D341Med (cell line): Measurements from ENCODE around the gene PYROXD2.
"Not testable (repeated sequence)": the region's sequence is repeated elsewhere in the genome, so short reads cannot be mapped to it uniquely, and the experiment has no call there.

Experiments used
- DNase-seq: peaks from one replicate; pipeline ENCODE4 v3.0.0; 2012; ENCODE audit warnings: low spot score

Gene PYROXD2

DNA sequence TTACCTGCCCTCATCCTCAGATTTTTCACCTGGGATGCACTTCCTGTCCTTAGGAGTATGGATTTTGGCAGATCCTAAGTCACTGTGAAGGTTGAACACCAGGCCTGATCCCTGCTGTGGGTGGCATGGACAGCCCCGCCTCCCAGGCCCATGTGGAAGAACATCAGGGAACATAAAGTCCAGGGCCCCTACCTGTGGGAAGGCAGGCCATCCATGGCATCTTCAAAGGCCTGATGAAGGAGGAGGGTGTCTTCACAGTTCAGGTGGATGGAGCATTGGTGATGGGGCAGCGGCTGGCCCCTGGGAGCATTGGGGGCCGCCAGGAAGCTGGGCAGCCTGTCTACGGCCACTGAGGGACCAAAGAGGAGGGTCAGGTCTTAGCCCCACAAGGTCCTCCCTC is 24.6 kb downstream of the PYROXD2 start:
- DNase-seq, result no peak

DNA sequence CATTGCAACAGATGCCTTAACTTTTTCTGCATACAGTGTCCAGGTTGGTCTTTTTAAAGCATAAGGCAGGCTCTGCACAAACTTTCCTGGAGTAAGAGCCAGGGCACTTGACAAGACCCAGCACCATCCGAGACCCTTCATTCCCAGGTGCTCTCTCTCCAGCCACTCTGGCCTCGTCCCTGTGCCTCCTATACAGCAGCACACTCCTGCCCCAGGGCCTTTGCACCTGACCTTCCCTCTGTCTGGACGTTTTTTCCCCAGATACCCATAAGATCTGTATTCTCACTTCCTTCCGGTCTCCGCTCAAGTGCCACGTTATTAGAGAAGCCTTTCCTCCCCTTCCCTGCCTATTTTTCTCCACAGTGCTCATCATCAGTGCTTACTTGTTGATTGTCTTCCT is 25.6 kb downstream of the PYROXD2 start:
- no peak for DNase-seq

DNA sequence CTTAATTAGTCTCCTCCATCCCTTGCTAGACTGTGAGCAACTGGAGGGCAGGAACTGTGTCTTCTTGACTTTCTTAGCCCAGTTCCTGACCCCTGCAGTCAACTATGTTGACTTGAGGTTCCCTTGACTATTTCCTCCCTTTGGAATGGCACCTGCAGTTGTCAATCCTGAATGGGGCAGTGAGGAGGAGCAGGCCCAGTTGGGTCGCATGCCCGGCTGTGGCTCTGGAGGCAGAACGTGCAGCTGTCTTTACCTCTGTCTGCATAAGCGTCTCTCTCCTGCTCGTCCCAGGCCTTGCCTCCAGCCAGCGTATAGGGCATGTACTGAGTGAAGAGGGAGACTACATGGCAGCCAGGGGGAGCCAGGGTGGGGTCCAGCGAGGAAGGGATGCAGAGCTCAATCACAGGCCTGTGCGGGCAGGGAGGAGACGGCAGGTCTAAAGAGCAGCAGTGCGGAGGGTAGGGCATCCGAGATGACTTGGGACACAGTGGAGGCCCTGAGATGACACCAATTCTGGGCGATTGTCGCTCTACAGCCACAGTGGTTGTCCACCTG is 26.8 kb downstream of the PYROXD2 start:
- DNase-seq, result no peak

DNA sequence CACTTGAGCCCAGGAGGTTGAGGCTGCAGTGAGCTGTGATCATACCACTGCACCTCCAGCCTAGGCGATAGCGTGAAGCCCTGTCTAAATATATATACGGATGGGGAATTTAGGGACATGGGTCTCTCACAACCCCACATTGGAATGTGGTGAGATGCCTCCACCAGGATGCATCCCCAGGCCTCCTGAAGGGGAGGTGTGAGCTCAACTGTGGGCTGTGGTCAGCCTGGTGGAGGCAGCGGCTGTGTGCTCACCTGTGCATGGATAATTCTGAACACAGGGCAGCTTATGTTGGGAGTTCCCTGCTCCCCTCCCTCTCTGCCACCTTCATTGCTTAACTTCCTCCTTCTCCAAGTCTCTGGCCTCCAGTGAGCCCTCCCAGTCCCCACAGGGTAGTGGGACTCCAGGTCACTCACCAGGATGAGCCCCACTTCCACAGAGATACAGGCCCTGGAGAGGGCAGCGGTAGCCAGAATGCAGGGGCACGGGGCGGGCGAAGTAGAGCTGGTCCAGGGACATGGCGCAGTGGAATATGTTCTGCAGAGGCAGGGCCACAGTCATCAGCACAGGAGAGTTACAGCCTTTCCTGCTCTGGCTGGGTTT is 30.4 kb downstream of the PYROXD2 start:
- no peak for DNase-seq

DNA sequence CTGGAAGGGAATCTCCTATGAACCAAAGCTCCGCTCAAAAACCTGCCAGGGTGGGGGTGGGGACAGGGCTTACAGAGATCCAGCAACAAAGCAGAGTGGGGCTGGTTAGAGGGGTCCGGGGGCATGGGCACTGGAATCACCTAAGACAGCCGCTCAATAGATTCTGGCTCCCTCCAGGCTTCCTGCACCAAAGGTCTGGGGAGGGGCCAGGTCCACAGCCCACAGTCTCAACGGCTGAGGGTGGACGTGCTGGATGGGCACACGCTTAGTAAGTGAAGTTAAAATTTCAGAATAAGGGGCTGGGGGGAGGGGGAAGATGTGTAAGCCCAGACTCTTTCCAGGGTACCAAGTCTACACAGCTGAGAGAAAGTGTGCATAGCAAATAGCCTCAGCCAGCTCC is 31.1 kb downstream of the PYROXD2 start:
- no peak for DNase-seq

DNA sequence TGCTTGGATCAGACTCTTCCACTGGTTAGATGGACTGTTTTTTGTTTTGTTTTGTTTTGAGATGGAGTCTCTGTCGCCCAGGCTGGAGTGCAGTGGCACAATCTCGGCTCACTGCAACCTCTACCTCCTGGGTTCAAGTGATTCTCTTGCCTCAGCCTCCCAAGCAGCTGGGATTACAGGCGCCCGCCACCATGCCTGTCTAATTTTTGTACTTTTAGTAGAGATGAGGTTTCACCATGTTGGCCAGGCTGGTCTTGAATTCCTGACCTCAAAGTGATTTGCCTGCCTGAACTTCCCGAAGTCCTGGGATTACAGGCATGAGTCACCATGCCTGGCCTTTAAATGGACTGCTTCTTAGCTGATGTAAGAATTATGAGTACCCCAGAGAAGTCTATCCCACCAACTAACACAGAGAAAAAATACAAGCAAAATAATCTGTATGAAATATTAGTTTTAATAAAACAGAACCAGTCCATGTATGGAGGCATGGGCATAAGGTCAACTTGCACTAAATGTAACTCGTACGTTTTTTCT is 31.8 kb downstream of the PYROXD2 start:
- DNase-seq, result not testable (repeated sequence)

DNA sequence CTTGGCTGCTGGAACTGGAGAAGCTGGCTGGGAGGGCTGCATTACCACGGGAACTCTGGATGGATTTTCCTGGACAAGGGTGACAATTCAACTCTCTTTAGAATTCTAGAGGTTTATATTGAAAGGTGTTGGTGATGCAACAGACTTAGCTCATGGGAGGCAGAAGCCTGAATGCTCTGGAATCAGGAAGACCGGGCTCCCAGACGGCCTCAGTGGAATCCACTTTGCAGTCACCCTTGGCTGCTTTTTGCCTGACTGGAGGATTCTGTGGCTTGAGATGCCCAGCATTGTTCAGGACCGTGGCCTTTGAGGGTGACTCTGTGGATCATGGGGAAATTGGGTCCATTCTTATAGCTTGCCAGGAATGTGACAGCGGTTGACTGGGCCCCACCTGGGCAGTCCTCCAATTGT is 32.3 kb downstream of the PYROXD2 start:
- no peak for DNase-seq

DNA sequence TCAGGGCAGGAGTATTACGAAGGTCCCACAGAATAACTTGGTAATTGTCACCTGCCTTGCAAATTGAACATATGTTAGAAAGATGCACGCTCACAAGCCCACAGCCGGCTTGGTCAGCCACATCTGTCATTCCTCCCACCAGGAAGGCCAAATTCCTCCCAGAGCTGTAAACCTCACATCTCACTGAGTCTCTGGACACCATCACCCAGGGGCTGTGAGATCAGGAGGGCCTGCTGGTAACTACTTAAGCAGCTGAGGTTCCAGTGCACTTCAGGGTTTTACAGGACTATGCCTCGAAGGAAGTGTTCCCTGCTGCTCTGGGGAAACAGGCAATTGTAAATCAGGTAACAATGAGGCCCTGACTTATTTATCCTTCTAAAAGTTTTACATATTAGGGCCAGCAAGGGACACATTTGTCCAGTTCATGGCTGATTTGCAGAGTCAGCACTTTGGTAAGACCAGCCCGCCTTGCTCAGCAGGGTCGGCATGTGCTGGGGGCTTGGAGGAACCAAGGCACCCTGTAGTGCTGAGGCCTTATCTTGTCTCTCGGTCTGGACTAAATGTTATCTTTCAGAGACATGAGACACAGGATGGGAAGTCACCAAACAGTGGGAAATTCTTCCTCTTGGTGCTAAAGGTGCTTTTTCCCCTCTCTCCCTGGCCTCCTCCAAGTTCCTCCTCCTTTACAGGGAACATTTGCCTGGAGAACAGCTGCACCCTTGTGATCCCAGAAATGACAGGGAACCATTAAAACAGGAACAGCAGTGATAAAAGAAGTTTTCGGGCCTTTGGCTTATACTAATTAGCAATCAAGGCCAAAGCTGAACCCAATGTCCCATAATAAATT is 34.3 kb downstream of the PYROXD2 start:
- DNase-seq, result no peak

DNA sequence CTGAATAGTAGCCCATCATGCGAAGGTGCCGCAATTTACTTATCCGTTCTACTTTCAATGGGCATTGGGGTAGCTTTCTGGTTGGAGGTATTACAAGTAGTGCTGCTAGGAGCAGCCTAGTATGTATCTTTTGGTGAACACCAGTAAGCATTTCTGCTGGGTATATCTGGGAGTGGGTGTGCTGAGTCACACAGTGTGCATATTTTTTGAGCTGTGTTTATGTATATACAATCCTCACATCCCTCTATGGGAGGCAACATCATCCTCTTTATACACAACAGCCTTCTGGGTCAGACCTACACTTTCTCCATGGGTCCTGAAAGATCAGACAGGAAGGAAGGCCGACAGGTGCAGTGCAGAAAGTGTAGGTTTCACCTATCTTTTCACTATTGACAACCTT is 36.3 kb downstream of the PYROXD2 start:
- DNase-seq, result no peak

DNA sequence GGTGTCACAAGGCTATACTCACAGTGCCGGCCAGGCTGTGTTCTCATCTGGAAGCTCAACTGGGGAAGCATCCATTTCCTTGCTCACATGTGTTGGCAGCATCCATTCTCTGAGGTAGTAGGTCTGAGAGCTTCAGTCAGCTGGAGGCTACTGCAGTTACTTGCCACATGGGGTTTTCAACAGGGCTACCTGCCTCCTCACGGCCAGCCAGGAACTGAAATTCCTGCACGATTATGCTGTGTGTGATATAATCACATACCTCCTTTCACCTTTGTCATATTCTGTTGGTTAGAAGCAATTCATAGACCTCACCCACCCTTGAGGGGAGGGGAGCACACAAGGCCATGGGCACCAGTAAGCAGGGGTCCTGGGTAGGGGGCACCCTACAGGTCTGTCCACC is 37.4 kb downstream of the PYROXD2 start:
- no peak for DNase-seq

DNA sequence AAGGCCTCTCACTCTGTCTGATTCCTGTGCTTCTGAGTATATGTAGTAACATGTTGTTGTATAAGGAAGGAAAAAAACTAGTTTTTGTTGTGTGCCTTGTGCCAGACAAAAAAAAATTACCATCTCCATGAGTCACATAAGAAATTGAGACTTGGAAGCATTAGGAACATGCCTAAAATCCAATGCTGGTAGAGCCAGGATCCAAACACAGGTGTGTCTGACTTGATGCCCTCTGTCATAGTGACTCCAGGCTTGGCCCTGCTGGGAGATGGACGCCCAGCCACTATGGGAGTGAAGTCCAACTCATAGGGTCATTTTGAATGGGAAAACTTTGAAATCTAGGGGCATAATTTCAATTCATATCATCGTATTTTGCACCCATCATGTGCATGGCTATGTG is 38.0 kb downstream of the PYROXD2 start:
- DNase-seq, result no peak

DNA sequence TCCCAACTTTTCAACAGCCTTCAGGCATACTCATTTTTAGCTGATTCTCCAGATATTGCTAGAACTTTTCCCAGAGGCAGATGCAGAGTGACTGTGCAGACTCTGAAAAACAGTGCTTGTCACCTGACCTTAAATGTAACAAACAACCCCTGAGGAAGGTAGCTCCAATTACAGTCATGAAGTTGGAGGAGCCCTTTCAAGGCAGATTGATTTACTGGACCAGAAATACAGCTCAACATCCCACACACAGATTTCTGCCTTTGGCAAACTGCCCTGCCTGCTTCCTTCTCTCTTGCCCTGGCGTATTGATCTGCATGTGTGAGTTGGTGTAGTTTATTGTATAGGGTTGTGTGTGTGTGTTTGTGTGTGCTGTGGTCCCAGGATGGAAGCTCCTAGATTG is 38.5 kb downstream of the PYROXD2 start:
- no peak for DNase-seq

DNA sequence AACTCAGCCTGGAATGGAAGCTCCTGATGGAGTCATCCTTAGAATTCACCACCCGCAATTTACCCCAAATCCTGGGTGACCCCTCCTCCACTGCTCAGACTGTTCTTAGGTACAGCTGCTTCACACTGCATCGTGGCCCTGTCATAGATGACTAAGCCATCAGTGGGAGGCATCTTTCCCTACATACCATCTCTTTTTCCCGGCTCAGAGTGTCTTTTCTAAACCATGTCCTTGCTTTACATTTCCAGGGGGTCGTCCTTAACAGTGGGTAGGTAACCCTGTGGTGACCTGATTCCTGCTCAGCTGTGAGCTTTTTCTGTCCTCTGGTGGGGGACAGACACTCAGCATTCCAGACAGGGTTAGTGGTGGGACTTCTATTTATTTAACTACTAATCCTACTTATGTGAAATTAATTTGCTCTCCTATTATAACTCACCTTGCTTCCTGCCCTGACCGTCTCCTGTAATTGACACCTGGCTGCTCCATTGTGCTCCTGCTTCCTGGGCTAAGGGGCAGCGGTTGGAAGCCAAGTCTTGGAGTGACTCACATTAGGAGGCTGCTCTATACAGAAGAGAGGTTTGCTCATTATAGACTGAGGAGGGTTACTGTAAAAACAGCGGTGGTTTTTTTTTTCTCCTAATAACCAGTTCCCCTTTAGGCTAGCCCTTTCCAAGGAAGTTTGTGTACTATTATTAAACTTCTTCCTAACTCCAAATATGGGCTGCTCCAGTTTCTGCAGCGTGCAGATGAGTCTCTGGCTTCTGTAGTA is 40.6 kb downstream of the PYROXD2 start:
- no peak for DNase-seq

DNA sequence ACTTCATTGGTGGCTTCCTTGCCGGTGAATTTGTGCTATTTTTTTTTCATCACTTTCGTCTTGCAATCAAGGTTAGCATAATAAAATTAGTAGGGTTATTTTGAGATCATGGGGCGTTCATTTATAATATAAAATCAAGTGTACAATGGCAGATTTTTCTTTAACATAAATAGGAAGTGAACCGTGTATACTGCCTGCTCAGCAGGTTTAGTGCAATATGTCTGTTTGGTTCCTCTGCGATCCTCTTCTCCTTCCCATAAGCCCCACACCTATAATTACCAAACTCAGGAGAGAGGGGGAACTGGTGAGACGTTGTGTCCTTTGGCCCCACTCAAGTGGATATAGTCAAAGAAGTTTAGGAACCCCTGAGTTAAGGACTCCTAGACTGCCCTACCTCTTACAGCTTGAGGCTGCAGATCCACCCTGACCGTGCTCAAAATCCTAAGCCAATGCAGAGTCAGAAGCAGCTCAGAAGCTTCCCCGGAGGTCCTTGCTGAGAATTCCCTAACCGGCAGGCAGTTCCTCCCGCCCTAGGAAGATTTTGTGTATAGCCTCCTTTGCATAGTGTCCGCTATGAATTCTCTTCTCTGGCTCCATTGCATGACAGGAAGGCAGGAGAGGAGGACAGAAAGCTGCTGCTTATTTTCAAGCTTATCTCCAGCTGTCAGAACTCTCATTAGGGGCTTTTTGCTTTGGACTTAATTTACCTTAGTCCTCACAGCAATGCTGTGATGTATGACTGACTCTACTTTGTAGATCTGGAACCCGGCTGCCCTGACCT is 41.5 kb downstream of the PYROXD2 start:
- no peak for DNase-seq

DNA sequence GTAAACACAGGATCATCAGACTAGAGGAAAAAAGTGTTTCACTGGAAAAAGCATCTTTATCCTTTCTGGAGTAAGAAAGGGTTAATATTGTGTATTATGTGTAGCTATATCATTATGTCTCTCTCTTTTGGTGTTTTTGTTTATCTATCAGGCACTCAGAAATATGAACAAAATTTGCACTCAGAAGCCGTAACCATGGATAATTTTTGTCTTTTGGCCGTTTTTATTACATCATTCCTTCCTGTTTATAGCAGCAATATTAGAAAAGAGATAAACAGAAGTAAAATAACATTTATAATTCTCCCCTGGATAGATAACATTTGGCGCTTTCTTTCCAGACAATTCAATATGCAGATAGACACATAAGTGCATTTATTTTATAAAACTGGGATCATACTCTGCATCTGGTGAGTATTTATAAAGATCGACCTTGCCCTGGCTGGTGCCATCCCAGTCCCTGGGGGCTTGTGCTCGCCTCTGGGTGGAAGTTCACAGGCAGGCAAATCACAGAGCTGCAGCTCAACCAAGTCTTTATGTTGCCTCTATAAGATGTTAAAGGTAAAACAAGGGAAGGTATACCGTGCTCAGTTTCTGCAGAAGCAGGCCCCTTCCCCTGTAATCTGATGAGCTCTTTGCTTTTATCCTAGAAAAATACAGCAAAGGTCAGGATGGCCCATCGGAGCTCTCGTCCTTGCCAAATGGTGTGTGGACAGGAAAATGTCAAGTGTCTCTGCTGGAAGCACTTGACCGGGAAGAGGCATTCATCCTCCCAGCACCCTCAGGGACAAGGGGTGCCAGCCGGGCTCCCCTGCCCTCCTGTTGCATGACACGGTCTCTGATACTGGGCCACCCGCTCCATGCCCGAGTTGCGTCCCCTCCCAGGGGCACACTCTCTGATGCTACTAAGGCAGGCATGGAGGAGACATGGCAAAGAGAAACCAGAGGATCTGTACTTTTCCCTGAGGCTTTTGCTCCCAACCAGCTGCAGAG is 43.9 kb downstream of the PYROXD2 start:
- no peak for DNase-seq

DNA sequence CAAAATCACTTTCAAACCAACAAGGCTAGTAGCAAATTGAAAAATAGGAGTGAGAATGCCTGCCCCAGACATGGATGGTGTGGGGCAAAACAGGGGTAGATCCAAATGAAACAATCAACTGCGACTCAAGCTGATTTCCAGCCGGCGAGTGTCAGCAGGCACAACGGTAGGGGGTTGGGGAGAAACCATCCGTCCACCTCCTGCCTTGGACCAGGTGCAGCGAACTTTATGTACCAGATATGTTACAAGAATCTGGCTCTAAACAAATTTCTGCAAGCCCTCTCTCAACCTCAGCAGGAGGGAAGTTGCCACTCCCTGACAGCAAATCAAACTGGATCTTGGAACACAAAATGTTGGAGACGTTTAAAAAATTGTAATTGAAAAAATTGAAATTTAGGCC is 45.2 kb downstream of the PYROXD2 start:
- no peak for DNase-seq

DNA sequence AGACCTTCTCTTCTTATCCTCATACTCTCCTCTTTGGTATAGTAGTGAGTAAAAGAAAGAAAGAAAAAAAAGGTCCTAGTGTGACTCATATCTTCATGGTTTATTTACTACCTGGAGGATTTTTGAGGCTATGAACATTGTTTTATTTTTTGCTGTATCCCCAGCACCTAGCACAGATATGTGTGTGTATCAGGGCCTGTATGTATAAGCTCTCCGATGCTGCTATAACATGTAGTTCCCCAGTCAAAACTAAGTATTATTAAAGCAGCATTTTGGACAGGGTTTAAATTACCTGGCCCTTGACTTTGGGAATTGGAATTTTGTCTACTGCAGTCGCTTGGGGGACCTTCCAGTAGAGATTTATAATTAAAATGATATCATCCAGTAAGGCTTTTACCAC is 46.3 kb downstream of the PYROXD2 start:
- DNase-seq, result no peak

DNA sequence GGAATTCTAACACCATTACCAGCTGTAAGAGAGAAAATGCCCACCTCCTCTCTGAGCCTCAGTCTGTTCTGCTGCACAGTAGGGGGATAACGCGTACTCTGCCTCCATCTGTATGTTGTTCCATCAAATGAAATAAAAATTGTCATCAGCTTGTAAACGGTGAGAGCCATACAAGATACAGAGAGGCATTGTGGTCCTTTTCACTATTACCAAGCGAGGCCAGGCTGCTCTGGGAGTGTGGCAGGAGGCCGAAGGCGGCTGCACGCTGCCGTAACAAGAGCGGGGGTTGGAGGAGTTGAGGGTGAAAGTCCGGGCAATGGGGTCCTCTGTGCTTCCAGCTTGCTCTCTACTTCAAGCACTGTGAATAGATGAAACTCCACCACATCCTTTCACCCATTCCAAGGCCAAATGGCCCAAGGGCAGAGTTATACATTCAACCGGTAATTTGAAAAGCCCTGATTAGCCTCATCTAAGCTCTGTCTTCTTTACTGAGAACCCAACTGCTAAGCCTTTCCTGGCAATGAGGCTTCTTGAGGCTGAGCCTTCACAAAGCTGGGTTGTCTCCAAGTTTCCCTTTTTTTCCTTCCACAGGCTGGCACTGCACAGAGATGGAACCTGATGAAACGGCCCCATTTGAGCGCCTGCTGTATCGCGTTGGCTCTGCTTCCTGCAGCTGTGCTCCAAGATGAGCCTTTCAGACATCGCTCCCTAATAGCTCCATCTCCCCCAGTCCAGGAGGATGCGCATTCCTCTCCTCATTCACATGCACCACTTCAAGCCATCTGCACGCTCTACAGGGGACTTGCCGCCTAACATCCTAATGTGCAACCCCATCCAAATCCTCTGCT is 47.2 kb downstream of the PYROXD2 start:
- no peak for DNase-seq

DNA sequence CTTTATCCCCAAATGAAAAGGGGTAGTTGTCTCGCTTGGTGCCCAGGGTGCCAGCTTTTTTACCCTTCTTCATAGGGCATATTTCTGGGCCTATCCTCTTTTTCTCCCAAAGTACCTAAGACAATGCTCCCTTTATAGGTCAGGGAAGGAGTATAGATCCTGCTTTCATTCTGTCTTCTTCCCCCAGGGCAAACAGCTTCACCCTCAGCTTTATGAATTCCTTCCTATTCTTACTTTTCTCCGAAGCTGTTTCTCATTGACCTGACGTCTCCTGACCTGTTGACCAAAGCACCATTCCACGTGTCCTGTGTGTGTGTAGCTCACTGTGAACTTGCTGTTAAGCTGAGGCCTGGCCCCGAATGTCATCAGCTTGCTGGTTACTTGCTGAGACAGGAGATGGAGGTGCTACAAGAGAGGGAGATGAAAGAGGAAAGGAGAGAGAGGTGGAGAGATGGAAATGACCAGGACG is 48.9 kb downstream of the PYROXD2 start:
- no peak for DNase-seq
